DMS 273 (cell line): ENCODE measurements around the gene ZNHIT3.

Experiments used
- DNase-seq: peaks from one replicate; lab custom pipeline; 2025; ENCODE audit not compliant: unreplicated experiment; lab: John Stamatoyannopoulos, UW

The ZNHIT3 gene

GRCh38 chr17:36545077-36545464 lies 58.6 kb downstream of the ZNHIT3 start:
- no peak for DNase-seq
